H9 (cell line): ENCODE measurements around the gene RNASE7. TPM values are rescaled to one million over a fixed set of nuclear protein-coding genes. Genes with fewer than 3 reads are reported as not detected.

Experiments used
- DNase-seq: peaks from one replicate; pipeline ENCODE4 v3.0.0-alpha.2; 2017
- H2AFZ ChIP-seq: one replicate; pipeline ENCODE4 v1.6.1; 2013; ENCODE audit warnings: mild to moderate bottlenecking, low read length, control low read depth, moderate library complexity
- H2AK5ac ChIP-seq: 2 replicates; pipeline ENCODE4 v1.6.1; 2013; ENCODE audit warnings: low read length, control low read depth, mixed read lengths; ENCODE audit not compliant: insufficient read length
- H2BK120ac ChIP-seq: one replicate; pipeline ENCODE4 v1.6.1; 2013; ENCODE audit warnings: low read depth, mild to moderate bottlenecking, low read length, control low read depth, inconsistent platforms; ENCODE audit not compliant: poor library complexity, severe bottlenecking
- H2BK12ac ChIP-seq: 2 replicates; pipeline ENCODE4 v1.6.1; 2013; ENCODE audit warnings: low read length, control low read depth, mixed read lengths, low read depth; ENCODE audit not compliant: insufficient read length
- H2BK15ac ChIP-seq: 2 replicates; pipeline ENCODE4 v1.6.1; 2013; ENCODE audit warnings: low read depth, low read length, control low read depth
- H2BK20ac ChIP-seq: one replicate; pipeline ENCODE4 v1.6.1; 2013; ENCODE audit warnings: low read depth, mild to moderate bottlenecking, low read length, control low read depth, inconsistent platforms; ENCODE audit not compliant: poor library complexity, severe bottlenecking
- H2BK5ac ChIP-seq: 2 replicates; pipeline ENCODE4 v1.6.1; 2013; ENCODE audit warnings: low read length, control low read depth, mixed read lengths; ENCODE audit not compliant: insufficient read length
- H3K14ac ChIP-seq: 2 replicates; pipeline ENCODE4 v1.6.1; 2013; ENCODE audit warnings: low read length, control low read depth; ENCODE audit not compliant: insufficient read depth
- H3K18ac ChIP-seq: 2 replicates; pipeline ENCODE4 v1.6.1; 2013; ENCODE audit warnings: low read depth, mild to moderate bottlenecking, mixed read lengths, low read length, control low read depth; ENCODE audit not compliant: insufficient read length
- H3K23ac ChIP-seq: 2 replicates; pipeline ENCODE4 v1.6.1; 2013; ENCODE audit warnings: low read length, control low read depth, mixed read lengths, low read depth; ENCODE audit not compliant: insufficient read length
- H3K23me2 ChIP-seq: 2 replicates; pipeline ENCODE4 v1.6.1; 2013; ENCODE audit warnings: low read depth, mild to moderate bottlenecking, mixed read lengths, low read length, control low read depth; ENCODE audit not compliant: insufficient read length, poor library complexity, severe bottlenecking
- H3K27ac ChIP-seq: 2 replicates; pipeline ENCODE4 v1.5.1; 2013; ENCODE audit warnings: low read length, control low read depth, mixed read lengths, low read depth; ENCODE audit not compliant: insufficient read length
- H3K27me3 ChIP-seq: 2 replicates; pipeline ENCODE4 v1.6.1; 2013; ENCODE audit warnings: low read length, control low read depth, inconsistent platforms; ENCODE audit not compliant: insufficient read depth
- H3K4ac ChIP-seq: 2 replicates; pipeline ENCODE4 v1.6.1; 2013; ENCODE audit warnings: low read depth, mild to moderate bottlenecking, control low read depth, inconsistent platforms, low read length, moderate library complexity
- H3K4me1 ChIP-seq: 2 replicates; pipeline ENCODE4 v1.6.1; 2013; ENCODE audit warnings: low read length, control low read depth, inconsistent platforms; ENCODE audit not compliant: insufficient read depth
- H3K4me2 ChIP-seq: 2 replicates; pipeline ENCODE4 v1.6.1; 2013; ENCODE audit warnings: low read length, control low read depth, mixed read lengths; ENCODE audit not compliant: insufficient read length, insufficient read depth
- H3K56ac ChIP-seq: 2 replicates; pipeline ENCODE4 v1.6.1; 2013; ENCODE audit warnings: low read depth, mild to moderate bottlenecking, mixed read lengths, low read length, control low read depth; ENCODE audit not compliant: insufficient read length
- H3K79me1 ChIP-seq: 2 replicates; pipeline ENCODE4 v1.6.1; 2013; ENCODE audit warnings: low read depth, mild to moderate bottlenecking, moderate library complexity, low read length, control low read depth, inconsistent platforms; ENCODE audit not compliant: insufficient read depth, poor library complexity, severe bottlenecking
- H3K79me2 ChIP-seq: 2 replicates; pipeline ENCODE4 v1.6.1; 2013; ENCODE audit warnings: low read length, control low read depth, inconsistent platforms; ENCODE audit not compliant: insufficient read depth
- H3K9ac ChIP-seq: 2 replicates; pipeline ENCODE4 v1.6.1; 2013; ENCODE audit warnings: low read length, control low read depth, mixed read lengths; ENCODE audit not compliant: insufficient read length; ENCODE audit errors: extremely low read depth
- H3K9me3 ChIP-seq: one replicate; pipeline ENCODE4 v1.6.1; 2013; ENCODE audit warnings: low read depth, low read length, inconsistent platforms; ENCODE audit not compliant: control insufficient read depth
- H3T11ph ChIP-seq: one replicate; pipeline ENCODE4 v1.6.1; 2013; ENCODE audit warnings: mild to moderate bottlenecking, low read length, control low read depth, inconsistent platforms
- H4K20me1 ChIP-seq: one replicate; pipeline ENCODE4 v1.6.1; 2013; ENCODE audit not compliant: control insufficient read depth, insufficient read length, insufficient read depth
- H4K5ac ChIP-seq: 2 replicates; pipeline ENCODE4 v1.6.1; 2013; ENCODE audit warnings: low read depth, mild to moderate bottlenecking, mixed read lengths, low read length, control low read depth; ENCODE audit not compliant: insufficient read length
- H4K8ac ChIP-seq: replicated peaks from 2 replicates; pipeline ENCODE4 v1.6.1; 2013; ENCODE audit warnings: low read length, control low read depth, mixed read lengths, low read depth; ENCODE audit not compliant: insufficient read length
- H4K91ac ChIP-seq: 2 replicates; pipeline ENCODE4 v1.6.1; 2013; ENCODE audit warnings: low read depth, mild to moderate bottlenecking, moderate library complexity, mixed read lengths, low read length, control low read depth; ENCODE audit not compliant: insufficient read length
- H3K27ac Mint-ChIP-seq, 3 experiments: 2 replicates in 2 of 3; 3 replicates in 1 of 3; pipeline ENCODE4 v1.8.0; 2020 to 2021; ENCODE audit warnings: mixed read lengths in 3 of 3, mild to moderate bottlenecking in 1 of 3, moderate library complexity in 1 of 3
- H3K27me3 Mint-ChIP-seq: 2 replicates; pipeline ENCODE4 v1.8.0; 2021; ENCODE audit warnings: low read depth, mild to moderate bottlenecking, moderate library complexity, mixed read lengths
- H3K36me3 Mint-ChIP-seq, 3 experiments: 2 replicates in 2 of 3; 3 replicates in 1 of 3; pipeline ENCODE4 v1.8.0; 2020 to 2021; ENCODE audit warnings: low read depth in 3 of 3, mixed read lengths in 3 of 3; ENCODE audit not compliant: insufficient read depth in 1 of 3
- H3K4me1 Mint-ChIP-seq, 2 experiments: 2 replicates each; pipeline ENCODE4 v1.8.0; 2020; ENCODE audit warnings: mixed read lengths in 2 of 2
- H3K4me3 Mint-ChIP-seq, 2 experiments: 2 replicates in 1 of 2; 3 replicates in 1 of 2; pipeline ENCODE4 v1.8.0; 2020 to 2021; ENCODE audit warnings: mild to moderate bottlenecking in 2 of 2, mixed read lengths in 2 of 2, moderate library complexity in 1 of 2
- H3K9me3 Mint-ChIP-seq, 2 experiments: 2 replicates in 1 of 2; 3 replicates in 1 of 2; pipeline ENCODE4 v1.8.0; 2020; ENCODE audit warnings: mild to moderate bottlenecking in 2 of 2, mixed read lengths in 2 of 2, moderate library complexity in 1 of 2
- CTCF ChIP-seq: fragments of 200-600 bp; sonication (generic); conservative IDR thresholded peaks from 3 replicates; pipeline ENCODE4 v1.8.0; 2021; ENCODE audit warnings: antibody characterized with exemption, mild to moderate bottlenecking
- WGBS: extraction: QIAGEN DNeasy Blood & Tissue Kit; methylation state at CpG from one replicate; pipeline ENCODE4 v1.1.7; 2013; ENCODE audit warnings: missing lambda C conversion rate, low lambda C conversion rate, mixed read lengths; ENCODE audit not compliant: insufficient read length; ENCODE audit errors: extremely low coverage; 5-methylcytosine and 5-hydroxymethylcytosine counted together
- total RNA-seq: library from RNA; stranded (reverse); gene quantifications from 2 replicates; pipeline ENCODE4 v1.2.1, GENCODE V29; 2021

The RNASE7 gene
- total RNA-seq, 1 experiment from 2014 or later, result not detected

DNA sequence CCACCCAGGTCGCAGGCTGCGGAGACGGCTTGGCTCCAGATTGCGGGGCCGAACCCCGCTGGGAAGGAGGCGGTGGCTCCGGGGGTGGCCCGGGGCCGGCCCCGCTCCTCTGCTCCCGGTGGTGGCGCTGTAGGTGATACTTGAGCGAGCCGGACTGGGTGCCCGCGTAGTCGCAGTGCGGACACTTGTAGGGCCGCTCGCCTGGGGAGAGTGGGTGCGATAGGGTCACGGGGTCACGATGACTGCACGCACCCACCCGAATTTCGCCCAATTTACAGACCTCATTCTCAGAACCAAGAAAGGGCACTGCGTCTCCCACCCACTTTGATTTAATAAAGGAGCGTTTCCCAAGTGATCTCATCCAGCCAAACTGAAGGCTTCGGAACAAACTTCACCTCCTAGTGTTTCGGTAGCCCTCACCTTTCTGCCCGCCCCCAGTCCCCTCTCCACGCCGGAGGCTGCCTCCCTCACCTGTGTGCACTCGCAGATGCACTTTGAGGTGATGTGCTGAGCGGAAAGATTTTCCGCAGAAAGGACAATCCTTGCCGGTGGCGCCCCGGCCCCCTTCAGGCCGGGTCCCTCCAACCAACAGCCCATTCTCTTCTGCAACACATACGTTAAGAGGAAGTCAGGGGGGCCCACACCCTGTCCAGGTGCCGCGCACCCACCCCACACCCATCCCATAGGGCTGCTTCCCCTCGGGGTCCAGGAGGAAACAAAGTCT is 48.9 kb downstream of the RNASE7 start:
- no peak overlapping the region for H3K56ac ChIP-seq
- no peak overlapping the region for H3K9ac ChIP-seq
- no peak overlapping the region for H3K18ac ChIP-seq
- H3K79me1 ChIP-seq, result no peaks in the 10 kb centered on the region
- no peak overlapping the region for H3K14ac ChIP-seq
- no peaks in the 10 kb centered on the region for H4K20me1 ChIP-seq
- no peak overlapping the region for H4K5ac ChIP-seq
- DNase-seq, result no peak
- no peak overlapping the region for H2BK20ac ChIP-seq
- H2BK5ac ChIP-seq, result no peak overlapping the region
- no peak overlapping the region for H2BK15ac ChIP-seq
- Mint-ChIP-seq H3K36me3 (peaks cover 48 to 66% (median 62%) of the 10 kb centered on the region in 3 experiments), H3K27ac (peak overlapping the region; percentile 11 to 93 (median 81); a peak in 4 of 7 replicates), H3K9me3 (no peaks in the 10 kb centered on the region; a peak in 3 of 5 replicates), H3K27me3 (peaks cover 2% of the 10 kb centered on the region), H3K4me1 (peaks cover 57% of the 10 kb centered on the region in 2 experiments), H3K4me3 (peak overlapping the region in 1 of 2 experiments; percentile 22; a peak in 2 of 5 replicates)
- peaks cover 8% of the 10 kb centered on the region for H3K4me1 ChIP-seq
- H3K27me3 ChIP-seq, result no peaks in the 10 kb centered on the region
- no peak overlapping the region for H3K4ac ChIP-seq
- H4K91ac ChIP-seq, result no peak overlapping the region
- peaks cover 5% of the 10 kb centered on the region for H3K23me2 ChIP-seq
- no peak overlapping the region for H3T11ph ChIP-seq
- H2BK120ac ChIP-seq, result no peak overlapping the region
- H2AK5ac ChIP-seq, result no peak overlapping the region
- 0 out of 2 replicates have a peak, but pooled peaks cover under 1% of the 10 kb centered on the region for H3K79me2 ChIP-seq
- WGBS, result no CpG with 5 or more reads among the region's 45 CpGs
- H3K4me2 ChIP-seq, result no peak overlapping the region
- no peaks in the 10 kb centered on the region for H3K9me3 ChIP-seq
- H3K27ac ChIP-seq, result no peak overlapping the region
- TF ChIP-seq CTCF, result no peak
- H2BK12ac ChIP-seq, result no peak overlapping the region
- no peak overlapping the region for H2AFZ ChIP-seq
- no peak overlapping the region for H4K8ac ChIP-seq
- H3K23ac ChIP-seq, result no peak overlapping the region
